ENCODE data around the gene MORC2. TPM values are rescaled to one million over a fixed set of nuclear protein-coding genes. Genes with fewer than 3 reads are reported as not detected.
A peak's percentile ranks its signal among the peaks of the same experiment; 100 is the strongest.

The MORC2 gene
- total RNA-seq, 2 donors from 2014 or later = 34.9 to 36.3 TPM

DNA sequence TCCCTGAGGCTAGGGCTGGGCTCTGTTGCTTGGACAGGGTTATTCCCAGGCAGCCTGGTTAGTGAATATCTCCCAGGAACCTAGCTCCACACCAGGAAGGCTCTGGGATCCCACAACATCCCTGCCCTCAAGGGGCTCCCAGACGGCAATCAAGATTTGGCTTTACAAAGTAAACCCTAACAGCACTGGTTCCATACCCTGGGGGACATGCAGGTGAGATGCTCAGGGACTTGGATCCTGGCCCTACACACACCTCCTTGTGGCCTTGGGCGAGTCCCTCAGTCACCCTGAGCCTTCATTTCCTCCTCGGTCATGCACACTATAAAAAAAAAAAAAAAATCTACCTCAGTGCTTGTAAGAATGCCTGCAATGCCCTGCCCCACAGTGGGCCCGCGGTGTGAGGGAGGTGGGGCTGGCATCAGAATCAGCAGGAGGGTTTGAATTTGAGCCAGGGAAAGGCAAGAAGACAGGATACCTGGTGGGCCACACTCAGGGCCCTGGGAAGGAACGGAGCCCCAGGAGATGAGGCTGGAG is 86.3 kb downstream of the MORC2 start:
- H3K4me1 Mint-ChIP-seq = peaks cover 58% of the 10 kb centered on the region
- Histone ChIP-seq H3K27me3 (ENCODE audit: control insufficient read depth, insufficient read depth, low read length, poor library complexity, severe bottlenecking) (no peaks in the 10 kb centered on the region), H3K4me1 (ENCODE audit: control insufficient read depth, insufficient read depth, low read length) (peaks cover 24% of the 10 kb centered on the region), H3K36me3 (ENCODE audit: control insufficient read depth, insufficient read depth, low read length) (no peaks in the 10 kb centered on the region), H3K27ac (ENCODE audit: low read depth, low read length) (no peak overlapping the region), H3K4me3 (ENCODE audit: low read length) (peak overlapping the region; percentile 45), H3K9ac (ENCODE audit: extremely low read depth, low read length, poor library complexity, severe bottlenecking) (no peak overlapping the region), H3K9me3 (ENCODE audit: control insufficient read depth, low read length) (no peaks in the 10 kb centered on the region)
- no peaks in the 10 kb centered on the region for H3K27me3 Mint-ChIP-seq (ENCODE audit: insufficient read depth)
- no peak for DNase-seq
- H3K27ac Mint-ChIP-seq = peak overlapping the region; percentile 67
- TF ChIP-seq, protein P1, sequence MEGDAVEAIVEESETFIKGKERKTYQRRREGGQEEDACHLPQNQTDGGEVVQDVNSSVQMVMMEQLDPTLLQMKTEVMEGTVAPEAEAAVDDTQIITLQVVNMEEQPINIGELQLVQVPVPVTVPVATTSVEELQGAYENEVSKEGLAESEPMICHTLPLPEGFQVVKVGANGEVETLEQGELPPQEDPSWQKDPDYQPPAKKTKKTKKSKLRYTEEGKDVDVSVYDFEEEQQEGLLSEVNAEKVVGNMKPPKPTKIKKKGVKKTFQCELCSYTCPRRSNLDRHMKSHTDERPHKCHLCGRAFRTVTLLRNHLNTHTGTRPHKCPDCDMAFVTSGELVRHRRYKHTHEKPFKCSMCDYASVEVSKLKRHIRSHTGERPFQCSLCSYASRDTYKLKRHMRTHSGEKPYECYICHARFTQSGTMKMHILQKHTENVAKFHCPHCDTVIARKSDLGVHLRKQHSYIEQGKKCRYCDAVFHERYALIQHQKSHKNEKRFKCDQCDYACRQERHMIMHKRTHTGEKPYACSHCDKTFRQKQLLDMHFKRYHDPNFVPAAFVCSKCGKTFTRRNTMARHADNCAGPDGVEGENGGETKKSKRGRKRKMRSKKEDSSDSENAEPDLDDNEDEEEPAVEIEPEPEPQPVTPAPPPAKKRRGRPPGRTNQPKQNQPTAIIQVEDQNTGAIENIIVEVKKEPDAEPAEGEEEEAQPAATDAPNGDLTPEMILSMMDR (conservative IDR thresholded peaks at IDR 0.05) = no peak
- WGBS, 2 experiments (ENCODE audit: insufficient coverage in 1 of 2, insufficient read length in 1 of 2) = 86 to 100% methylated on average over 4 to 5 of the region's 6 CpGs
- H3K36me3 Mint-ChIP-seq (ENCODE audit: low read depth) = no peaks in the 10 kb centered on the region
- peak overlapping the region; percentile 32 for H3K4me3 Mint-ChIP-seq
- no peaks in the 10 kb centered on the region for H3K9me3 Mint-ChIP-seq

DNA sequence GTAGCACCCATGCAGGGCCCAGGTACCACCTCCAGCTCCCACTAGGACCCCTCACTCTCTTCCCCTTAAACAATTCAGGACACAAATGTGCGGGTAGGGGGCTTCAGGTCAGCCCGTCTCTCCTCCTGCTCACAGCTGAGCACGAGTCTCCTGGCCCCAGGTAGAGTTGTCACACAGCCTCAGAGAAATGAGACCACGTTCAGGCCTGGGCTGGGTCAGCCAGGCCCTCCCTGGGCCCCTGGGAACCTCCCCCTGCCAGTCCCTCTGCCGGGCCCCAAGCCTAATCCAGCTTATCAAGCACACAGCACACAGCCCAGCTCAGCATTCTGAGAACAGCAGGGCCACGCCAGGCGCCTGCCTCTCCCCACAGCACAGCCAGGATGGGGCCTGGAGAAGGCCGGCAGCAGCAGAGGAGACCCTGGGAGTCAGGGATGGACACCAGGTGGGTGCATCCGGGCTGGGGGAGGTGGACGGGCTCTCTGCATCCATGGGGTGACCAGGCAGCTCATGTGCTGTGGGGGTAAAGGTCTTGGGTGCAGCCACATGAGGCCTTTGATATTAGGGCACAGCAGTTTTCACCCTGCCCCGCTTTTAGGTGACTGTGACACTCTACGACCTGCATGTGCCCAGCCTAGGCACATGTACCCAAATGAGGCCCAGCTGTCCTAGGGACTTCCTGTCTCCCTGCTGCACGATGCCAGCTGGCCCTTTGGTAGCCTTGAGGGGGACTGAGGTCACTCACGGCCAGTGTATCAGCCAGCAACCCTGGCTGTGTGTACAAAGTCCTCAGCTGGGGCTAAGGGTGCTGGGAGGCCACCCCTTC is 87.0 kb downstream of the MORC2 start:
- no peaks in the 10 kb centered on the region for H3K9me3 Mint-ChIP-seq
- TF ChIP-seq, protein P1 (conservative IDR thresholded peaks at IDR 0.05) = no peak
- peaks cover 52% of the 10 kb centered on the region for H3K4me1 Mint-ChIP-seq
- no peaks in the 10 kb centered on the region for H3K36me3 Mint-ChIP-seq (ENCODE audit: low read depth)
- Histone ChIP-seq H3K4me1 (ENCODE audit: control insufficient read depth, insufficient read depth, low read length) (peaks cover 24% of the 10 kb centered on the region), H3K4me3 (ENCODE audit: low read length) (peak overlapping the region; percentile 45), H3K36me3 (ENCODE audit: control insufficient read depth, insufficient read depth, low read length) (no peaks in the 10 kb centered on the region), H3K9me3 (ENCODE audit: control insufficient read depth, low read length) (no peaks in the 10 kb centered on the region), H3K27ac (ENCODE audit: low read depth, low read length) (no peak overlapping the region), H3K27me3 (ENCODE audit: control insufficient read depth, insufficient read depth, low read length, poor library complexity, severe bottlenecking) (no peaks in the 10 kb centered on the region), H3K9ac (ENCODE audit: extremely low read depth, low read length, poor library complexity, severe bottlenecking) (peak overlapping the region; percentile 3)
- DNase-seq = peak; percentile 85
- H3K4me3 Mint-ChIP-seq = peak overlapping the region; percentile 32
- WGBS, 2 experiments (ENCODE audit: insufficient coverage in 1 of 2, insufficient read length in 1 of 2) = 71 to 73% methylated on average over 2 to 14 of the region's 14 CpGs
- H3K27ac Mint-ChIP-seq = peak overlapping the region; percentile 64
- no peaks in the 10 kb centered on the region for H3K27me3 Mint-ChIP-seq (ENCODE audit: insufficient read depth)

DNA sequence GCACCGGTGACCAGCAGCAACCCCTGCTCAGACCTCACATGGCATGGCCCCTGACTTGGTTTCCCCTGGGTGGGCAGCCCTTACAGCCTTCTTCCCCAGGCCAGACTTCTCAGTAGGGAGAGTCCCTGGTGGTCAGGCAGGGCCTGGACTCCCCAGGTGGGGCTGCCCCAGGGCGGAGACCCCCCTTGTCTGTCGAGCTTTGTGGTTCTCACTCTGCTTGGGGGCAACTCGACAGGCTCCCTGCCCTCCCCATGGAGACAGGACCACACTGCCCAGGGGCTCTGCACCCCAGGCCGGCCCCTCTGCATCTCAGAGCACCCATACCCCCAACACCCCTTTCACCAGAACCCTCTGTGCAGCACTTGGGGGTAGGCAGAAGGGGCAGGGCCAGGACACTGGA is 87.7 kb downstream of the MORC2 start:
- no peaks in the 10 kb centered on the region for H3K36me3 Mint-ChIP-seq (ENCODE audit: low read depth)
- peak overlapping the region; percentile 64 for H3K27ac Mint-ChIP-seq
- H3K4me3 ChIP-seq (ENCODE audit: low read length) = no peak overlapping the region
- peaks cover 45% of the 10 kb centered on the region for H3K4me1 Mint-ChIP-seq
- H3K36me3 ChIP-seq (ENCODE audit: control insufficient read depth, insufficient read depth, low read length) = no peaks in the 10 kb centered on the region
- H3K27ac ChIP-seq (ENCODE audit: low read depth, low read length) = no peak overlapping the region
- peak overlapping the region; percentile 3 for H3K9ac ChIP-seq (ENCODE audit: extremely low read depth, low read length, poor library complexity, severe bottlenecking)
- no peaks in the 10 kb centered on the region for H3K9me3 Mint-ChIP-seq
- TF ChIP-seq, protein P1 (conservative IDR thresholded peaks at IDR 0.05) = no peak
- H3K27me3 Mint-ChIP-seq (ENCODE audit: insufficient read depth) = no peaks in the 10 kb centered on the region
- H3K4me1 ChIP-seq (ENCODE audit: control insufficient read depth, insufficient read depth, low read length) = peaks cover 24% of the 10 kb centered on the region
- no peaks in the 10 kb centered on the region for H3K9me3 ChIP-seq (ENCODE audit: control insufficient read depth, low read length)
- WGBS, 2 experiments (ENCODE audit: insufficient coverage in 1 of 2, insufficient read length in 1 of 2) = 91 to 96% methylated on average over 3 to 5 of the region's 5 CpGs
- no peak for DNase-seq
- H3K27me3 ChIP-seq (ENCODE audit: control insufficient read depth, insufficient read depth, low read length, poor library complexity, severe bottlenecking) = no peaks in the 10 kb centered on the region
- no peak overlapping the region for H3K4me3 Mint-ChIP-seq

Data from endodermal cell (in vitro differentiated cells).